Mesenchymal stem cell (in vitro differentiated cells and primary cell): Measurements from ENCODE around the gene SIAH2.

Experiments
- DNase-seq: peaks from one replicate; pipeline ENCODE4 v3.0.0-alpha.2; 2013
- H2AFZ ChIP-seq: one replicate; pipeline ENCODE4 v1.6.1; 2013; ENCODE audit warnings: low read depth, mild to moderate bottlenecking, control low read depth, inconsistent platforms, low read length, moderate library complexity
- H2AK5ac ChIP-seq: 2 replicates; pipeline ENCODE4 v1.6.1; 2013; ENCODE audit warnings: low read length, moderate library complexity, mild to moderate bottlenecking, inconsistent platforms; ENCODE audit not compliant: severe bottlenecking
- H2BK120ac ChIP-seq: one replicate; pipeline ENCODE4 v1.6.1; 2013; ENCODE audit warnings: low read depth, mild to moderate bottlenecking, inconsistent platforms, low read length, moderate library complexity
- H2BK12ac ChIP-seq, 2 experiments: one replicate each; pipeline ENCODE4 v1.6.1; 2013; ENCODE audit warnings: inconsistent platforms in 2 of 2, low read length in 2 of 2, mild to moderate bottlenecking in 2 of 2, moderate library complexity in 2 of 2, control low read depth in 1 of 2
- H2BK15ac ChIP-seq: one replicate; pipeline ENCODE4 v1.6.1; 2013; ENCODE audit warnings: mild to moderate bottlenecking, low read depth, inconsistent platforms; ENCODE audit not compliant: poor library complexity, severe bottlenecking
- H2BK5ac ChIP-seq: 2 replicates; pipeline ENCODE4 v1.6.1; 2013; ENCODE audit warnings: low read depth, mild to moderate bottlenecking, low read length, control low read depth, inconsistent platforms; ENCODE audit not compliant: poor library complexity, severe bottlenecking
- H3K14ac ChIP-seq, 2 experiments: one replicate each; pipeline ENCODE4 v1.6.1; 2013; ENCODE audit warnings: inconsistent platforms in 2 of 2, low read length in 2 of 2, control low read depth in 1 of 2, mild to moderate bottlenecking in 1 of 2, moderate library complexity in 1 of 2
- H3K18ac ChIP-seq, 2 experiments: one replicate each; pipeline ENCODE4 v1.6.1; 2013; ENCODE audit warnings: inconsistent platforms in 2 of 2, low read length in 2 of 2, control low read depth in 1 of 2, low read depth in 1 of 2, mild to moderate bottlenecking in 1 of 2
- H3K23ac ChIP-seq, 2 experiments: one replicate each; pipeline ENCODE4 v1.6.1; 2013; ENCODE audit warnings: inconsistent platforms in 2 of 2, low read length in 2 of 2, mild to moderate bottlenecking in 2 of 2, moderate library complexity in 2 of 2, control low read depth in 1 of 2
- H3K27ac ChIP-seq: 2 replicates; pipeline ENCODE4 v1.5.1; 2013; ENCODE audit warnings: mild to moderate bottlenecking, moderate library complexity, low read length, control low read depth, inconsistent platforms; ENCODE audit not compliant: poor library complexity, severe bottlenecking
- H3K27me3 ChIP-seq, 2 experiments: 2 replicates each; pipeline versions ENCODE4 v1.6.1 to v1.7.0; 2013; ENCODE audit warnings: low read length in 2 of 2, mild to moderate bottlenecking in 2 of 2, moderate library complexity in 2 of 2, control low read depth in 1 of 2, inconsistent platforms in 1 of 2; ENCODE audit not compliant: control insufficient read depth in 1 of 2, insufficient read depth in 1 of 2
- H3K36me3 ChIP-seq, 2 experiments: 2 replicates each; pipeline versions ENCODE4 v1.6.1 to v1.7.0; 2013; ENCODE audit warnings: low read length in 2 of 2, control low read depth in 1 of 2, inconsistent platforms in 1 of 2, low read depth in 1 of 2, mild to moderate bottlenecking in 1 of 2; ENCODE audit not compliant: insufficient read depth in 2 of 2, control insufficient read depth in 1 of 2
- H3K4ac ChIP-seq, 2 experiments: one replicate each; pipeline ENCODE4 v1.6.1; 2013; ENCODE audit warnings: inconsistent platforms in 2 of 2, low read length in 2 of 2, mild to moderate bottlenecking in 2 of 2, moderate library complexity in 2 of 2, control low read depth in 1 of 2, low read depth in 1 of 2
- H3K4me1 ChIP-seq: 2 replicates; pipeline ENCODE4 v1.6.1; 2013; ENCODE audit warnings: low read depth, low read length, control low read depth; ENCODE audit not compliant: control insufficient read depth, insufficient read depth
- H3K4me2 ChIP-seq: 2 replicates; pipeline ENCODE4 v1.6.1; 2013; ENCODE audit warnings: low read length, mild to moderate bottlenecking, inconsistent platforms; ENCODE audit not compliant: poor library complexity, severe bottlenecking
- H3K4me3 ChIP-seq, 2 experiments: 2 replicates each; pipeline versions ENCODE4 v1.5.1 to v1.7.0; 2013; ENCODE audit warnings: low read length in 2 of 2, mild to moderate bottlenecking in 2 of 2, control low read depth in 1 of 2, low read depth in 1 of 2; ENCODE audit not compliant: insufficient read depth in 1 of 2
- H3K79me1 ChIP-seq: replicated peaks from 2 replicates; pipeline ENCODE4 v1.6.1; 2013; ENCODE audit warnings: mild to moderate bottlenecking, control low read depth, low read length, inconsistent platforms; ENCODE audit not compliant: poor library complexity, severe bottlenecking
- H3K9ac ChIP-seq: 2 replicates; pipeline ENCODE4 v1.7.0; 2013; ENCODE audit warnings: mild to moderate bottlenecking, low read length, moderate library complexity
- H3K9me3 ChIP-seq: 2 replicates; pipeline ENCODE4 v1.7.0; 2013; ENCODE audit warnings: mild to moderate bottlenecking, low read length; ENCODE audit not compliant: control insufficient read depth
- H4K8ac ChIP-seq: one replicate; pipeline ENCODE4 v1.6.1; 2013; ENCODE audit warnings: inconsistent platforms, mild to moderate bottlenecking, low read length, moderate library complexity
- H4K91ac ChIP-seq: one replicate; pipeline ENCODE4 v1.6.1; 2013; ENCODE audit warnings: mild to moderate bottlenecking, low read length, inconsistent platforms
- WGBS: methylation state at CpG from one replicate; pipeline ENCODE4 v1.1.7; 2013; ENCODE audit warnings: mixed read lengths; 5-methylcytosine and 5-hydroxymethylcytosine counted together

The SIAH2 gene

GRCh38 chr3:150751781-150752263, 11.1 kb downstream of the SIAH2 start:
- Histone ChIP-seq H3K9me3 (no peaks in the 10 kb centered on the region), H3K27me3 (no peaks in the 10 kb centered on the region), H2BK12ac (no peak overlapping the region), H3K4me2 (no peak overlapping the region), H3K27ac (no peak overlapping the region), H3K4ac (no peak overlapping the region), H2BK5ac (no peak overlapping the region), H4K91ac (no peak overlapping the region), H3K36me3 (peaks cover 6 to 11% of the 10 kb centered on the region in 2 experiments), H2AFZ (no peak overlapping the region), H3K4me1 (peaks cover 5% of the 10 kb centered on the region), H3K79me1 (peaks cover 24% of the 10 kb centered on the region), H3K4me3 (no peak overlapping the region), H2AK5ac (no peak overlapping the region), H3K9ac (no peak overlapping the region), H3K18ac (no peak overlapping the region), H3K14ac (no peak overlapping the region), H3K23ac (no peak overlapping the region), H2BK15ac (no peak overlapping the region), H2BK120ac (no peak overlapping the region), H4K8ac (no peak overlapping the region)
- no peak for DNase-seq
- WGBS = 100% methylated on average over 2 of the region's 2 CpGs

- 87% methylated on average over 6 of the region's 6 CpGs for WGBS
Observed at GRCh38 chr3:150749255-150749654, 13.7 kb downstream of the SIAH2 start.

GRCh38 chr3:150748684-150749047, 14.3 kb downstream of the SIAH2 start:
- no peak for DNase-seq
- Histone ChIP-seq H3K36me3 (peaks cover 10 to 11% of the 10 kb centered on the region in 2 experiments), H3K9me3 (no peaks in the 10 kb centered on the region), H3K4me1 (peaks cover 10% of the 10 kb centered on the region), H2AK5ac (no peak overlapping the region), H3K18ac (no peak overlapping the region), H4K8ac (no peak overlapping the region), H2AFZ (no peak overlapping the region), H3K4me2 (no peak overlapping the region), H3K14ac (no peak overlapping the region), H3K23ac (no peak overlapping the region), H3K79me1 (peaks cover 23% of the 10 kb centered on the region), H3K27ac (no peak overlapping the region), H3K4me3 (no peak overlapping the region), H3K9ac (no peak overlapping the region), H4K91ac (no peak overlapping the region), H3K27me3 (no peaks in the 10 kb centered on the region), H2BK5ac (no peak overlapping the region), H3K4ac (no peak overlapping the region), H2BK15ac (no peak overlapping the region), H2BK120ac (no peak overlapping the region), H2BK12ac (no peak overlapping the region)
- WGBS = no CpG with 5 or more reads among the region's 1 CpG

More at GRCh38 chr3:150749255-150749654, 13.7 kb downstream of the SIAH2 start:
- Histone ChIP-seq H3K14ac (no peak overlapping the region), H4K91ac (no peak overlapping the region), H3K9me3 (no peaks in the 10 kb centered on the region), H3K4me3 (no peak overlapping the region), H3K79me1 (peaks cover 23% of the 10 kb centered on the region), H3K36me3 (peaks cover 10 to 11% of the 10 kb centered on the region in 2 experiments), H2AFZ (no peak overlapping the region), H3K4me1 (peaks cover 9% of the 10 kb centered on the region), H3K4ac (no peak overlapping the region), H3K27ac (no peak overlapping the region), H3K27me3 (no peaks in the 10 kb centered on the region), H3K4me2 (no peak overlapping the region), H3K23ac (no peak overlapping the region), H3K9ac (no peak overlapping the region), H2BK120ac (no peak overlapping the region), H2BK5ac (no peak overlapping the region), H4K8ac (no peak overlapping the region), H2BK15ac (no peak overlapping the region), H2BK12ac (no peak overlapping the region), H2AK5ac (no peak overlapping the region), H3K18ac (no peak overlapping the region)
- DNase-seq = no peak

GRCh38 chr3:150747886-150748683, 14.9 kb downstream of the SIAH2 start:
- Histone ChIP-seq H3K36me3 (peaks cover 8 to 9% of the 10 kb centered on the region in 2 experiments), H3K18ac (no peak overlapping the region), H3K9me3 (no peaks in the 10 kb centered on the region), H4K8ac (no peak overlapping the region), H2AFZ (no peak overlapping the region), H3K79me1 (peaks cover 21% of the 10 kb centered on the region), H3K4me1 (peaks cover 11% of the 10 kb centered on the region), H2AK5ac (no peak overlapping the region), H2BK15ac (no peak overlapping the region), H2BK12ac (no peak overlapping the region), H3K27me3 (no peaks in the 10 kb centered on the region), H3K23ac (no peak overlapping the region), H2BK5ac (no peak overlapping the region), H3K14ac (no peak overlapping the region), H3K27ac (no peak overlapping the region), H3K9ac (peak overlapping the region; percentile 19), H2BK120ac (no peak overlapping the region), H4K91ac (no peak overlapping the region), H3K4me2 (no peak overlapping the region), H3K4me3 (no peak overlapping the region), H3K4ac (no peak overlapping the region)
- DNase-seq = no peak
- WGBS = no CpG with 5 or more reads among the region's 5 CpGs
